ENCODE results near the gene SEC61A1.

Gene SEC61A1

DNA sequence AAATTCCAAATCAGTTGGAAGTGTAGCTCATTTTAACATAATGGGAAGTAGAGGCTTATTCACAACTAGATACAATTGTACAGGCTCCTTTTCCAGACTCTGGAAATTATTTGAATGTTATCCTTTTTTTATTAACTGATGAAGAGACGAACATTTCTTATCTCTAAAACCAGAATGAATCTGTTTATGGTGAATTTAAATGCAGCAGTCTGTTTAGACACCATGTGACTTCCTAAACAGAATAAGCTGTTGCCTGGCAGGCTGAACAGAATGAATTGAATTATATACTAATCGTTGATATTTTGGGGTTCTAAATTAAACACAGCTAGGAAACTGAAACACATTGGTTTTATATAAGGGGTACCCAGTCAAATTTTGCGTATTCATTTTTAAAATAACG is 4.0 kb downstream of the SEC61A1 start:
- DNase-seq (ENCODE audit: low read depth in 1 of 2, low spot score in 1 of 2) = no peak

DNA sequence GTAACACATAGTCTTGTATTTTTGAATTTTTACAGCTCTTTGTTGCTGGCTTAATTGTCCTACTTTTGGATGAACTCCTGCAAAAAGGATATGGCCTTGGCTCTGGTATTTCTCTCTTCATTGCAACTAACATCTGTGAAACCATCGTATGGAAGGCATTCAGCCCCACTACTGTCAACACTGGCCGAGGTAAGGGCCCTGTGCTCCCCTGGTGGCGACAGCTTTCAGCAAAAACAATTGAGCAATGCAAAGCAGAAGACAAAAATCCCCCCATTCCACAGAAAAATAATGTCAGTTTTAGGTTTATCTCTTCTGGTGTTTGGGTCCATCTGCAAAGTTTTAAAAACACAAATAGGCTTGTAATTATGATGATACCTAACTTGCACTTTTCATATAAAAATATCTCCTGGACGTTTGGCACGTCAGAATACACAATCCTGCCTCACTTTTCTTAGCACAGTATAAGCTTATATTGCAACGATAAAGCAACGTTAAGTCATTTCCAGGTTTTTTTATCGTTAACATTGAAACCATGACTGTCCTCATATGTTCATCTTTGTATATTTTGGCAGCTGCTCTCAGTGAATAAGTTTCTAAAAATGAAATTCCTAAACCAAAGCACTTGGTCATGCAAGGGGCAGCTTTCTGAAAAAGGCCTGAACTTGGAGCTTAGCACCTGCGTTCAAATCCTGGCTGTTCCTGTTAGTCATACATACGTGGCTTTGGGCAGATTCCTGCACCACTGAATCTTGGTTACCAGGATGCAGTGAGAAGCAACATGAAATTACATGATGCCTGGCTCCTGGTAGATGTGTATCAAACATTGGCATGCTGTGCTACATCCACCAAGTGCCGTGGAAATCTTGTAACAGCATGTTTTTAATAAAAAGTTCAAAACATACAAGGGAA is 8.5 kb downstream of the SEC61A1 start:
- no peak for DNase-seq (ENCODE audit: low read depth in 1 of 2, low spot score in 1 of 2)

DNA sequence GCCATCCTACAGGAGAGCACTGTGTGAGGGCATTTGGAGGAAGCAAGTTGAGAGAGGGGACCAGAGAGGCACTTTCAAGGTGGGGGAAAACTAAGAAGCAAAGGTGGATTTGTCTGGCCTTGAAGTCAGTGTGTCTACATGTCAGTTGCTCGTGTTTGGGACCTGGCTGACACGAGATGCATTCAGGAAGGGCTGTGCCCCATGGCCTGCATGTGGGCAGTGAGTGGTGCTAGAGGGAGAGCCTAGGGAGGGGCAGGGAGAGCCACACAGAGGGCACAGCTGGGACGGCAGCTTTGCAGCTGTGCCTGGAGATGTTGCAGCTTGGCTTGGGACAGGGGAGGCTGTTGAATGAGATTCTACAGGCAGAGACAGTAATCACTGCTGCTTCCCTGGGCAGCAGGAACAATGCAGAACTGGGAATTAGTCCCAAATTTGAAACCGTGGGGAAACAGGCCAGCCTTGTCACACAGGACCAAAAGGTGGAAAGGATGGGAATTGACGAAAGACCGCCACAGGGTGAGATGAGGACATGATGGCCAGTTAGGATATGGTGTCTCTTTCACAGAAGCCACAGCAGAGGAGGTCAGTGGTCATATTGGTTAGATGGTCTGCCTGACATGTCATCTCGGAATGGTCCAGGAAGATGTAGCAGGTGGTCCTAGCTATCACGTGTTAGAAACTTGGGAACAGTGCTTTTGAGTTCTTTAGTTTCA is 10.0 kb downstream of the SEC61A1 start:
- no peak for DNase-seq (ENCODE audit: low read depth in 1 of 2, low spot score in 1 of 2)

DNA sequence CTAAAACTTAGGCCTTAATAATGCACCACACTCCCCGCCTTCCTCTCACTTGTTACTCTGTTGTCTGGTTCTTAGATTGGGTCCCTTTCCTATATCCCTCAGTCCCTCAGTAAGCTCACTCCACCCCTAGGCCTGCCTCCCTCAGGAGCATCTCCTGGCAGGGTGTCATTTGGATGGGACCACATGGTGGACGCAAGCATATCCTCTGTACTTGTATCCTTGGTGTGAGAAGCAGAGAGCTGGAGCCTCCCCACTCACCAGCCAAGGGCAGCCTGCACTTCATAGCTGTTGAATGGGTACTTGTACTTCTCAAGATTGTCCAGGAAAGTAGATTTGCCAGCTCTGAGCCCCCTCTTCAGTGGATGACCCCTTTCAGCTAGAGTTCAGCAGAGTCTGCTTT is 11.6 kb downstream of the SEC61A1 start:
- no peak for DNase-seq (ENCODE audit: low read depth in 1 of 2, low spot score in 1 of 2)

DNA sequence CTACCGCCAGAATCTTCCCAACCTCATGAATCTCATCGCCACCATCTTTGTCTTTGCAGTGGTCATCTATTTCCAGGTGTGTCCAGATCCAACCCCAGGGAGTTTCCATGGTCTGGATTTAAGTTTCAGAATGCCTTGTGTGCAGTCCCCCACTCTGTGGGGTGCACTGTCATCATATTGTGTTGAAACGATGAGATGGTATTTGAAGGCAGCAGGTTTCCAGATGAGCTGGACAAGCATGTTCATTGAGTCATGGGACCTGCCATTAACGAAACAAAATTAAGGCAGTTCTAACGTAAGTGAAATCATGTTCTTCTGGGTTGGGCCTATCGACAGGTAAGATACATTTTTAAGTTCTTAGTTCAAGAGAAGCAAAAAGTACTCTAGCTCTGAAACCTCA is 12.7 kb downstream of the SEC61A1 start:
- no peak for DNase-seq (ENCODE audit: low read depth in 1 of 2, low spot score in 1 of 2)

DNA sequence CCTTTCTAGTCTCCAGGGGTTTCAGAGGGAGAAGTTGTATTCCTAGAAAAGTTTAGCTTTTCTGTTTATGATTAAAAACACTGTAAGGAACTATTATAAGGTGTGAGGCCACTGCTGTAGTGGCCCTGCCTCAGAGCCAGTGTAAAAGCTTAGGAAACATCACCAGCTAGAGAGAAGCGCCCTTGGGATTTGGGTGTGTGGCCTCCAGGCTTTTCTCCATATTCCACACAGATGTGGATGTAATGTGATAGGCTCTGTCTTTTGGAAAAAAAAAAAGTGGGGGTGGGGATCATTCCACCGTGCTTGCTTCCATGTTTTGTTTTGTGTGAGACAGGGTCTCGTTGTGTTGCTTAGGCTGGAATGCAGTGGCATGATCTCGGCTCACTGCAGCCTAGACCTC is 13.9 kb downstream of the SEC61A1 start:
- DNase-seq (ENCODE audit: low read depth in 1 of 2, low spot score in 1 of 2) = no peak

DNA sequence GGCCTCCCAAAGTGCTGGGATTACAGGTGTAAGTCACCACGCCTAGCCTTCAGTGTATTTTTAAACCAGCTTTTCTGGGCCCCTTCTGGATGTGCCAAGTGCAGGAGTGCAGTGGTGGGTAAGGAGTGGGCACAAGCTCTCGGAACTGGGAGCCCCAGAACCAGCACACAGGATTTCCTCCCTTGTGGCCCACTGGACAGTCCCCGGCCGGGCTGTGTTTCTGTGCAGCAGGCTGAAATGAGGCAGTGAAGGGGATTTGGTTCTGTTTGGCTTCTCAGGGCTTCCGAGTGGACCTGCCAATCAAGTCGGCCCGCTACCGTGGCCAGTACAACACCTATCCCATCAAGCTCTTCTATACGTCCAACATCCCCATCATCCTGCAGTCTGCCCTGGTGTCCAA is 14.4 kb downstream of the SEC61A1 start:
- no peak for DNase-seq (ENCODE audit: low read depth in 1 of 2, low spot score in 1 of 2)

DNA sequence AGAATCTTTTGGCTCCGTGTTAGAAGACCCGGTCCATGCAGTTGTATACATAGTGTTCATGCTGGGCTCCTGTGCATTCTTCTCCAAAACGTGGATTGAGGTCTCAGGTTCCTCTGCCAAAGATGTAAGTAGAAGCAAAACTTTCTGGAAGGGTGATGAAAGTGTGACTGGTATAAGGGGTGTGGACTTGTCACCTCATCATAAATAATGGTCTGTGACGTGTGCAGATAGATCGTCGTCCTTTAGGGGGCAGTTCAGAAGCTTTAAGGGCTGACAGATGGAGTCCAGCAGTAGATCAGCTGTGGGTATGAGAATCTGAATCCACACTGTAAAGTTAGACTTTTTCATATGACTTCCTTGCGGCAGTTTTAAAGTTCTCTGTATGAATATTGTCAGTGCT is 15.3 kb downstream of the SEC61A1 start:
- DNase-seq (ENCODE audit: low read depth in 1 of 2, low spot score in 1 of 2) = no peak

DNA sequence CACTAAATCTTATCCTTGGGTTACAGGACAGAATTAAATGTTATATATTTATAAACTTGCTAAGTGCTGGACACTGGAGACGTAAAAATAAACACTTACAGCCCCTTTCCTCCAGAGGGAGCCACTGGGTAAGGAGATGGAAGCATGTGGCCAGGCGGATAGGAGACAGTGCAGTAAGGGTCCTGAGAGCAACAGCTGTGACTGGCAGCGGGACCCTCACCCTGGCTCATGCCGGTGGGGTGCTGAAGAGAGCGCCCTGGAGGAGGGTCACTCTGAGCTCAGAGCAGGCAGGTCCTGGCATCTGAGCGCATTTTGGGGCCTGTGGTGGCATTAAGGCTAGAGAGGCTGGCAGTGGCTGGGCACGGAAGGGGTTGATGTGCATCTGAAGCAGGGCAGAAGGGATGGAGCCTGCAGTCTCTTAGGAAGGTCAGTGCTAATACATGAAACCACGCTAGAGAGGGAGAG is 16.0 kb downstream of the SEC61A1 start:
- DNase-seq (ENCODE audit: low read depth in 1 of 2, low spot score in 1 of 2) = no peak

DNA sequence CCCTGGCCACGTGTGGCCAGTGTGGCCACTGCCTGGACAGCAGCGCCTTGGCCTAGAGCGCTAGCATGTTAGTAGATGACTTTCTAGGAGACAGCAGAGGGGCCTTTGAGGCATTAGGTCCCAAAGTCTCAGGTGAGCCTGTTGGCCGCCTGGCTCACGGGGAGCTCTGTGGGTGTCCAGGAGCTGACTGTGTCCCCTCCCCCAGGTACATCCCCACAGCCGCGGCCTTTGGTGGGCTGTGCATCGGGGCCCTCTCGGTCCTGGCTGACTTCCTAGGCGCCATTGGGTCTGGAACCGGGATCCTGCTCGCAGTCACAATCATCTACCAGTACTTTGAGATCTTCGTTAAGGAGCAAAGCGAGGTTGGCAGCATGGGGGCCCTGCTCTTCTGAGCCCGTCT is 17.0 kb downstream of the SEC61A1 start:
- no peak for DNase-seq (ENCODE audit: low read depth in 1 of 2, low spot score in 1 of 2)

DNA sequence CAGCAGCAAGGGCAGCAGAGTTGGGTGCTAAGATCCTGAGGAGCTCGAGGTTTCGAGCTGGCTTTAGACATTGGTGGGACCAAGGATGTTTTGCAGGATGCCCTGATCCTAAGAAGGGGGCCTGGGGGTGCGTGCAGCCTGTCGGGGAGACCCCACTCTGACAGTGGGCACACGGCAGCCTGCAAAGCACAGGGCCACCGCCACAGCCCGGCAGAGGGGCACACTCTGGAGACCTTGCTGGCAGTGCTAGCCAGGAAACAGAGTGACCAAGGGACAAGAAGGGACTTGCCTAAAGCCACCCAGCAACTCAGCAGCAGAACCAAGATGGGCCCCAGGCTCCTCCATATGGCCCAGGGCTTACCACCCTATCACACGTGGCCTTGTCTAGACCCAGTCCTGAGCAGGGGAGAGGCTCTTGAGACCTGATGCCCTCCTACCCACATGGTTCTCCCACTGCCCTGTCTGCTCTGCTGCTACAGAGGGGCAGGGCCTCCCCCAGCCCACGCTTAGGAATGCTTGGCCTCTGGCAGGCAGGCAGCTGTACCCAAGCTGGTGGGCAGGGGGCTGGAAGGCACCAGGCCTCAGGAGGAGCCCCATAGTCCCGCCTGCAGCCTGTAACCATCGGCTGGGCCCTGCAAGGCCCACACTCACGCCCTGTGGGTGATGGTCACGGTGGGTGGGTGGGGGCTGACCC is 18.8 kb downstream of the SEC61A1 start:
- no peak for DNase-seq (ENCODE audit: low read depth in 1 of 2, low spot score in 1 of 2)

DNA sequence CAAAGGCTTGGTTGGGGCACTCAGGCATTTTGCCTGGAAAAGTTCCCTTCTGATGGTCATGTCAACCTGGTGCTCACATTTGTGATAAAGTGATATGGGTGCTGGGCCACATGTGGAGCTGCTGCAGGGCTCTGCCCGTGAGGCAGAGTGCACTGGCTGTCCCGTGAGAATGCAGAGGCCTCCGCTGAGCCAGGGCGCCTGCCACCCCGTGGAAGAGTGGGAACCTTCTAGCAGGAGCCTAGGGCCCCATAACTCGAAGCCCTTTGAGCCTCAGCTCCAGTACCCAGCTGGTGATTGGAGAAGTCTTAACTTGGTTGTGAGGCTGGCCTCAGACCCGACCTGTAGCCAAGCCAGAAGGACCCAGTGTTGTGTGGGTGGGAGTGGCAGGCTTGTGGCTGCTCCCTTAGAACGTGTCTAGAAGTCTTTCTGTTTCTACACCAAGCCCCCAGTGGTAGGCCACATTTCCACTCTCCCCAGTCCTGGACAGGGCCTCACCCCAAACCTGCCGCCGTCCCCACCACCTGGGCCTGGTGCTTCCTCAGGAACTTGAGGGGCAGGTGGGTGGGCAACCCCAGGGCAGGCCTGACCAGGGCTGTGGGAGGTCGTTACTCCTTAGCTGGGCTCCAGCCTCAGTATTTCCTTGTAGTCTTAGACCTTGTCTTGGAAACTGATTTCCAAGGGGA is 19.7 kb downstream of the SEC61A1 start:
- DNase-seq (ENCODE audit: low read depth in 1 of 2, low spot score in 1 of 2) = no peak

DNA sequence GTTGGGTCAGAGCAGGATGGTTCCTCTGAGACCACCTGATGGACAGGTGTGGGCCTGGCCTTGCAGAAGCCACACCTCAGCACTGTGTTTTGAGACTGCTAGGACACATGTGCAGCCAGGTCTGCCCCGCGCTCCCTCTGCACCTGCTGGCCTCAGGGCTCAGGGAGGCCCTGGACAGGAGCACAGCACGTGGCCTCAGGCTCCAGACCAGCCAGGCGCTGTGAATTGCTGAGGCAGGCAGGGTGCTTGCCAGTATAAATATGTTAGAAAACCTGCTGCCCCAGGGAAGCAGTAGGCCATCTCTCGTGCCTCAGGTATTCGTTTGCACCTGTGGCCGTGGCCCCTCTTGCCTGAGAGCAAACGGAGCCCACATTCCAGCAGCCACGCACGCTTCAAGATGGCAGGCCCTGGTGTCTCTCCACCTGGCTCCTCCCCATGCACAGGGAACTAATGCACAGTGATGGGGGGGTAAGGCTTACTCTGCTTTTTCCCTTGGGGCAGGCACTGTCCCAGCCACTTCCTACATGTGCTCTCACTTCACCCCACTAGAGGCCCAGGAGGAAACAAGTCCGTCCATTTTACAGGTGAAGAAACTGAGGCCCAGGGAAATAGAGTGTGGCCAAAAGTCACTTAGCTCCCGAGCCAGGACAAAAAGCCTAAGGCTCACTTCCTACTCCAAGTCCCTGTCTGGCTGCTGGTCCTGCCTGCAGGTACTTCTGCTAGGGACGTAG is 20.4 kb downstream of the SEC61A1 start:
- no peak for DNase-seq (ENCODE audit: low read depth in 1 of 2, low spot score in 1 of 2)

DNA sequence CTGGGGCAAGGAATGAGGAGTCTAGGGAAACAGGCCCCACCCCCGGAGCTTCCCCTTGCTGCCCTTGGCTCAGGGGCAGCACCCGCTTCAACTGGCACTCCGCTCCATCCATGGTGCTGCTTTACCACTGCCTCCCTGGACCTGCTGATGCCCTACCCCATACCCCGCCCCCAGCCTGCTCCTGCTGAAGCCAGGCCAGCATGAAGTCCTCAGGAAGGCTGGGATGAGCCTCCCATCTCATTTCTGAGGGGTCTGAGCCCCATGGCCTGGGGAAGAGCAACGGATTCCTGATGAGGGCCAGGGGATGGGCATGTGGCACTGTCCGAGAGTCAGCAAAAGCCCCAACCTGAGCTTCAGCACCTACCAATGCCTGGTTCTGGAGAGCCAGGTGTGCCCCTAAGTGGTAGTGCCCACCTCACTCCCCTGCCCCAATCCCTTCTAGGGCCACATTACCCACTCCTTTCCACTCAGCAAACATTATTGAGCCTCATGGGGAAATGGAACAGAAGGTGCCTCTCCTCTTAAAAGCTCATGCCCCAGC is 21.0 kb downstream of the SEC61A1 start:
- no peak for DNase-seq (ENCODE audit: low read depth in 1 of 2, low spot score in 1 of 2)

DNA sequence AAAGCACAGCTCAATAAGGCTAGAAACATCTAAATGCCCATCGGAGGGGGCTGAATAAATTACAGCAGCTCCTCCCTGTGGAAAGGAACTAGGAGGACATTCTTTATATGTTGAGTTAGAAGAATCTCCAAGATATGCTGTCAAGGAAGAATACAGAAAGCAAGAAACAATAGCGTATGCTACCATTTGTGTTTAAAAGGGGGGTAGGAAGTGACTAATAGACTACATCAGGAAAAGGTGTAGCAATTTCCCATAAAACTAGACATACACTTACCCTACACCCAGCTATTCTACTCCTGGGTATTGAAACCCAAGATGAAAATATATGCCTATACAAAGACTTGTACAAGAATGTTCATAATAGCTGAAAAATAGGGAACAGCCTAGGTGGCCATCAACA is 21.6 kb downstream of the SEC61A1 start:
- DNase-seq (ENCODE audit: low read depth in 1 of 2, low spot score in 1 of 2) = no peak

DNA sequence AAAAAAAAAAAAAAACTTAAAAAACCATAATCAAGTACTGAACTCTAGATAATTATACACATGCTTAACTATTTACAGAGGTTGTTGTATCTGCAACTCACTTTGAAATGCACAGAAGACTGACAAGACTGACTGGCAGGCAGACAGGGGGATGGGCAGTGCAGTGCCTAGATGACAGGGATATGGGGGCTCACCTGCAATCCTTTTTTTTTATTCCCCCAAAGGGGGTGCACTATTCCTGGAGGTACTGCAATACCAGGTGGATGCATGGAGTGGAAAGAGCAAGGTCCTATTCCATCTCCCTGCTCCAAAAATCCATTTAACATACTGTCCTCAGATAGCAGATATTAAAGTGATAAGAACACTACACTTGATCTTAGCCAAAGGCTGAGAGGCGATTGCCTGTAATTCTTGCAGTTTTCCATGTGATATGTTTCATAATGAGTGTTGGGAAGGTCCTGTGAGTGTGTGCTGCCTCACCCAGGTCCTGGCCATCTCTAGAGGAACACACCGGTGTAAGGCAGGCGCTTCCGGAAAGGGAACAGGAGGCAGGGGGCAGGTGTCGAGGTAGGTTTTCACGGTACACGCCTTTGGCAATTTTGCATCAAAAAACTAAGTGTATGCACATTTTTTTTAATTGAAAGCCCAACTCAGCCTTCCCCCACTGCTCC is 22.7 kb downstream of the SEC61A1 start:
- DNase-seq (ENCODE audit: low read depth in 1 of 2, low spot score in 1 of 2) = no peak

DNA sequence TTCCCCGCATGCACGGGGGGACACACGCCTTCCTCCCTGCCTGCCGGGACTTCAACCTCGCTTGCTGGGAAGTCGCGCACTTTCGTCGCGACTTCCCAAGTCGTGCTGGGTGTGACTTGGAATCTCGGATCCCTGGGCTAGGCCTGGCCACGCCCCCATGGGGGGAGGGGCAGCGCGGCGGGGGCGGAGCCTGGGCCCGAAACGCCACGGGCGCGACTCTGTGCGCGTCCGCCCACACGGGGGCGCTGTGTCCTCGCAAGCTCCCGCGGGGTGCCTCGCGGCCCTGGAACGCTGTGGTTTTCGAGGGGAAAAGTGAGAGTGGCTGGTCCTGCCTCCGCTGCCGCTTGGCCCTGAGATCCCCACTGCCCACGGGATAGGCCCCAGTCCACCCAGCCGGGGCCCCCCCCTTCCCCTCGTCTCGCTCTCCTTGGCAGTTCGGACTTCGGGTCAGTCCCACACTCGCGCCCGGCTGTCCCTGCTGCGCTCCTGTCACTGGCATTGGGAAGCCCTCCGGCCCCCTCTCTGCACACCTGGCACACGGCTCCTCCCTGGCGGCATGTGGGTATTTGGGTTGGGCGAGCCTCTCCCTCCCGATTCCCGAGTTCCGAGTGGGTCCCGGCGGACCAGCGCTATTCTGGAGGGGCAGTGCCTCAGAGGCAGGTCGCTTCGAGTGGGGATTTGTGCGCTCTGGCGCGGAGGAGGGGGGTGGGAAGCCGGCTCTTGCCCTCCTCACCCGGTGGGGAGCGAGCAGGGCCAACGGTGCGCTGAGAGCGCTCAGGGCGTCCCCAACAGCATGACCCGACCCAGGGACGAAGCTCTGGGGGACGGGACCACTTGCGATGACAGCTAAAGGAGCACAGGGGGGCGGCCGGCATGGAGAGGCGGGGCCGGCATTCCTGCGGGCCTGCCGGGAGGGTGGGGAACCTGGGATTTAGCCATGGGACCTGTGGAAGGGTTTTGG is 23.6 kb downstream of the SEC61A1 start:
- peak; percentile 67 to 77 for DNase-seq (ENCODE audit: low read depth in 1 of 2, low spot score in 1 of 2)

DNA sequence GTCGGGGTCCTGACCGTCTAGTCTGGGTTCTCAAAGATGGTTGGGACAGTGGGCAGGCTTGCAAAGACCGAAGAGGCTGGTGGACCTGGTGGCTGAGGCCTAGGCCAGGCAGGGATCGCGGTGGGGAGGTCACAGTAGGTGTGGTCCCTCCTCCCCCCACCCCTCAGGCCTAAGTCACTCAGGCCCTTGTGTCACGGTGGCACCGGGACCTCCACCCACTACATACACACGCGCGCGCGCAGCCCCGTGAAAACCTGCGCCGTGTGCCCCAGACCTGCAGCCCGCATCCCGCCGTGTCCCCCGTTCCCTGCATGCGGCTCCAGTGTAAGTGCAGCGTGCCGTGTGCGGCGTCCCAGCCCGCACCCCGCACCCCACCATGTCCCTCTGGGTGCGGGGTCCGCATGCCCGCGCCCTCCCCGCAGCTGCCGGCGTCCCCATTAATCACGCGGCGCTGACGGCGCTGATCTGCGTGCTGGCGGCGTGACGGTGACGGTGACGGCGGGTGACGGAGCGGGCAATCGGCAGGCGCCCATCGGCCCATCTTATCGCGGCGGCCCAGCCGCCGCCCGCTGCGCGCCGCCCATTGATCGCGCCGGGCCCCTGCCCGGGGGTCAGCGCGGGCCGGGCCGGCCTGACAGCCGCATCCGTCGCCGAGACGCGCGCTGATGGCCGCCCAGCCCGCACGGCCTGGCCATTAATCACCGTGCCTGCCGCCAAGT is 24.4 kb downstream of the SEC61A1 start:
- DNase-seq (ENCODE audit: low read depth in 1 of 2, low spot score in 1 of 2) = peak in 1 of 2 donors; percentile 17

Measured in activated CD4-positive, alpha-beta T cell treated with anti-CD3 and anti-CD28 coated beads, Interleukin-2, amount 50 U/mL, for 24 hours (primary cell).